DMS79 treated with DMSO at 0.1 percent for 48 hours (cell line): ENCODE data around the gene TPP1.

ENCODE experiments used
- DNase-seq: peaks from one replicate; lab custom pipeline; 2025; lab: John Stamatoyannopoulos, UW

The TPP1 gene

DNA sequence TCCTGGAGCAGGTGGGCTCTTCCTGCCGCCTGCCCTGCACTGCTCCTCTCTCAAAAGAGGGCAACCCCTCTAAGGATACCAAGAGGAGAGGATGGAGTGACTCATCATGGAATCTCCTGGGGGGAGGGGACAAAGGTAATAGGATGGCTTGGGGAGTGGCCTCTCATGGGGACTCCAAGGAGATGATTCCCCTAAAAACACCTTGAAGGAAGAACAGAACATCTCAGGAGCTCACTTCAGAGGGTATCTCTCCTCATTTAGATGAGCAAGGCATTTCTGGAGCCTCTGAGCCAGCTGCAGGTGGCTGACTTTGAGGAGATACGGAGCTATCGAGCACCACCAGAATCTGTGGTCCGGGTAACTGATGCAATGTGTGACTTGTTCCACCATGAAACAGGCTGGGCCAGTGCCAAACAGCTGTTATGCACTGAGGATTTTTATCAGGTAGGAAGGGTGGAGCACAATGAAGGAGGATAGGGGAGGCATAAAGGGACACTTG is 56.1 kb downstream of the TPP1 start:
- DNase-seq, result peak; percentile 44
